ENCODE measurements around the gene PPP1CA. TPM values are rescaled to one million over a fixed set of nuclear protein-coding genes. Genes with fewer than 3 reads are reported as not detected.

PPP1CA gene
- polyA plus RNA-seq, 1 donor (not counting 4 experiments of a cell fraction or from before 2014, with no cell fraction given), result 122 TPM

DNA sequence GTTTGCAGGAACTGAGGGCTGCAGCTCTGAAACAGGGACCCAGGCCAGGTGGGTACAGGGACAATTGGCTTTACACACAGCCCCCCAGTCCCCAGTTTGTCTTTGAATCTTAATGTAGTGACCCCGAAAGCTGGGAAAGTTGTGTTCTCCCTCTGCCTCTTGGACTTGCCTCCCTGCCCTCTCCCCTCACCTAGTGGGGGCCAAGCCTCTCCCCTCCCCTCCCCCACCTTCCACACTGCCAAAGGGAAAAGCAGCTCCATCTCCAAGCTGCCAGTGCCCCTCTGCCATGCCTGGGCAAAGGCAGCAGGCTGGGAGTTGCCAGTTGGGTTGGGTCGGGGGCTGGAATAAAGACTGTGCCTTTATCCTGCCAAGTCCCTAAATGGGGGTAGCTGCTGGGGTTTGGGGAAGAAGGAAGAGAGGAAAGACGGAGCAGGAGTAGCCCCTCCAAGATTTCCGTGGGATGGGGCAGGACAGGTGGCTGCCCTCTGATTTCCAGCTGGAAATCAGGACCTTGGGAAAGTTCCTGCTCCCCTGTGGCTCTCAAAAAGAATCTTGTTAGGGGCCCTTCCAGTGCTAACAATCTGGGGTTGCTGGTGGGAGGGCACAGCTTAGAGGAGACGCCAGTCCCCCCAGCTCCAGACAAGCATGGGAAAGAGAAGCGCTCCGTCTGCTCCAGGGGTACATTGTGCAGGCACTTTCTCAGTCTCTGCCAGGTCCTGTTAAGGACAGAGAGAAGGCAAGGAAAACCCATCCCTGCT, 25.4 kb downstream of the PPP1CA start:
- Histone ChIP-seq H3K9me3 (ENCODE audit: control insufficient read depth, low read depth, low read length) (no peaks in the 10 kb centered on the region), H3K4me3 (ENCODE audit: control insufficient read depth in 2 of 3, extremely low read depth in 1 of 3, insufficient read depth in 2 of 3, low read depth in 1 of 3, low read length in 3 of 3) (no peak overlapping the region), H3K4me1 (ENCODE audit: control insufficient read depth, extremely low read depth, insufficient read depth, low read length) (peaks cover 42% of the 10 kb centered on the region), H4K20me1 (ENCODE audit: control insufficient read depth, extremely low read depth, insufficient read depth, low read length) (peaks cover 2% of the 10 kb centered on the region), H3K4me2 (ENCODE audit: control insufficient read depth, extremely low read depth, insufficient read depth, low read depth, low read length) (no peak overlapping the region), H3K36me3 (ENCODE audit: control insufficient read depth in 2 of 2, extremely low read depth in 1 of 2, insufficient read depth in 2 of 2, low read length in 2 of 2) (no peaks in the 10 kb centered on the region), H3K9me1 (ENCODE audit: control insufficient read depth, extremely low read depth, insufficient read depth, low read length) (no peaks in the 10 kb centered on the region), H3K9ac (ENCODE audit: control insufficient read depth, extremely low read depth, insufficient read depth, low read length) (no peak overlapping the region), H3K79me2 (ENCODE audit: control insufficient read depth, insufficient read depth, low read length) (no peaks in the 10 kb centered on the region), H2AFZ (ENCODE audit: control insufficient read depth, low read length) (no peak overlapping the region), H3K27ac (ENCODE audit: control insufficient read depth, insufficient read depth, low read length) (no peak overlapping the region), H3K27me3 (ENCODE audit: control insufficient read depth, extremely low read depth, insufficient read depth, low read length) (no peaks in the 10 kb centered on the region)
- dilution Hi-C loops (cut with MboI; ENCODE audit: extremely low pct_ligation_motif_present, low sequenced_read_pairs), result no loop called here
- FAIRE-seq (no peak), DNase-seq (ENCODE audit: low read depth, low spot score) (no peak)
- TF ChIP-seq, protein P1, sequence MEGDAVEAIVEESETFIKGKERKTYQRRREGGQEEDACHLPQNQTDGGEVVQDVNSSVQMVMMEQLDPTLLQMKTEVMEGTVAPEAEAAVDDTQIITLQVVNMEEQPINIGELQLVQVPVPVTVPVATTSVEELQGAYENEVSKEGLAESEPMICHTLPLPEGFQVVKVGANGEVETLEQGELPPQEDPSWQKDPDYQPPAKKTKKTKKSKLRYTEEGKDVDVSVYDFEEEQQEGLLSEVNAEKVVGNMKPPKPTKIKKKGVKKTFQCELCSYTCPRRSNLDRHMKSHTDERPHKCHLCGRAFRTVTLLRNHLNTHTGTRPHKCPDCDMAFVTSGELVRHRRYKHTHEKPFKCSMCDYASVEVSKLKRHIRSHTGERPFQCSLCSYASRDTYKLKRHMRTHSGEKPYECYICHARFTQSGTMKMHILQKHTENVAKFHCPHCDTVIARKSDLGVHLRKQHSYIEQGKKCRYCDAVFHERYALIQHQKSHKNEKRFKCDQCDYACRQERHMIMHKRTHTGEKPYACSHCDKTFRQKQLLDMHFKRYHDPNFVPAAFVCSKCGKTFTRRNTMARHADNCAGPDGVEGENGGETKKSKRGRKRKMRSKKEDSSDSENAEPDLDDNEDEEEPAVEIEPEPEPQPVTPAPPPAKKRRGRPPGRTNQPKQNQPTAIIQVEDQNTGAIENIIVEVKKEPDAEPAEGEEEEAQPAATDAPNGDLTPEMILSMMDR (optimal IDR thresholded peaks at IDR 0.05 in 1 of 3, IDR thresholded peaks at IDR 0.05 in 1 of 3, conservative IDR thresholded peaks at IDR 0.05 in 1 of 3; ENCODE audit: extremely low read depth in 1 of 3, insufficient read depth in 2 of 3, low read length in 3 of 3), result no peak
- no peak for TF ChIP-seq EZH2 (IDR thresholded peaks at IDR 0.05; ENCODE audit: low read length)

DNA sequence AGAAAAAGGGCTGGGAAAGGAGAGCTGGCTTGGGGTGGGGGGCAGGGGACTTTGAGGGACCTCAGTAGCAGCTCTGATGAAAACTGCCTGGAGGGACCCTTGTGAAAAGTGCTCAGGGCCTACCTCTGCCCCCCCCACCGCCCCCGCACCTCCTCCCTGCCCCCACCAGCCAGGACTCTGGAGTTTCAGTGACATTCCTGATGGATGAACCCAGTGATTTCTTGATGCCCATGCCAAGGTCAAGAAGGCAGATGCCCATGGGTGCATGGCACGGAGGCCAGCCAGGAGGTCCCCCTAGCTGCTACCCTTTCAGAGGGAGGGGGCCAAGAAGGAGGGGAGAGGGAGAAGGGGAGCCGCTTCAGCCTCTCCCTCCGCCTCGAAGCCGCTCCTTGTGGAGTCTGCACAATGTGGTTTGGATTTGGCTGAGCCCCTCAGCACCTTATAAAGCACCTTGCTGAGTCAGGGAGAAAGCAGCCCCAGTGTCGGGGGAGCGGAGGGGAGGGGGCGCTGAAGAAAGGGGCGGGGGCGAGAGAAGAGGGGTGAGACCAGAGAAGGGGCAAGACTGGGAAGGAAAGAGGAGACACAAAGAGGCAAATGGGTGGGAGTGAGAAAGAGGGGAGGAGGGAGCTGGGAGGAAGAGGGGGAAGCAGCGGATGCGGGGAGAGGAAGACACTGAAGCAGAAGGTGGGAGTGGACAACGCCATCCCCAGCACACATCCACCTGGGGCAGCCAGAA, 26.2 kb downstream of the PPP1CA start:
- H2AFZ ChIP-seq (ENCODE audit: control insufficient read depth, low read length), result no peak overlapping the region
- peaks cover 5% of the 10 kb centered on the region for H4K20me1 ChIP-seq (ENCODE audit: control insufficient read depth, extremely low read depth, insufficient read depth, low read length)
- no peak for TF ChIP-seq EZH2 (IDR thresholded peaks at IDR 0.05; ENCODE audit: low read length)
- TF ChIP-seq, protein P1 (optimal IDR thresholded peaks at IDR 0.05 in 1 of 3, IDR thresholded peaks at IDR 0.05 in 1 of 3, conservative IDR thresholded peaks at IDR 0.05 in 1 of 3; ENCODE audit: extremely low read depth in 1 of 3, insufficient read depth in 2 of 3, low read length in 3 of 3), result no peak
- H3K27ac ChIP-seq (ENCODE audit: control insufficient read depth, insufficient read depth, low read length), result no peak overlapping the region
- no peak for FAIRE-seq
- no peaks in the 10 kb centered on the region for H3K79me2 ChIP-seq (ENCODE audit: control insufficient read depth, insufficient read depth, low read length)
- H3K27me3 ChIP-seq (ENCODE audit: control insufficient read depth, extremely low read depth, insufficient read depth, low read length), result no peaks in the 10 kb centered on the region
- no peaks in the 10 kb centered on the region for H3K36me3 ChIP-seq (ENCODE audit: control insufficient read depth in 2 of 2, extremely low read depth in 1 of 2, insufficient read depth in 2 of 2, low read length in 2 of 2)
- peaks cover 38% of the 10 kb centered on the region for H3K4me1 ChIP-seq (ENCODE audit: control insufficient read depth, extremely low read depth, insufficient read depth, low read length)
- dilution Hi-C loops (cut with MboI; ENCODE audit: extremely low pct_ligation_motif_present, low sequenced_read_pairs), result no loop called here
- H3K9ac ChIP-seq (ENCODE audit: control insufficient read depth, extremely low read depth, insufficient read depth, low read length), result no peak overlapping the region
- H3K4me3 ChIP-seq (ENCODE audit: control insufficient read depth in 2 of 3, extremely low read depth in 1 of 3, insufficient read depth in 2 of 3, low read depth in 1 of 3, low read length in 3 of 3), result no peak overlapping the region
- H3K4me2 ChIP-seq (ENCODE audit: control insufficient read depth, extremely low read depth, insufficient read depth, low read depth, low read length), result no peak overlapping the region
- no peaks in the 10 kb centered on the region for H3K9me1 ChIP-seq (ENCODE audit: control insufficient read depth, extremely low read depth, insufficient read depth, low read length)
- H3K9me3 ChIP-seq (ENCODE audit: control insufficient read depth, low read depth, low read length), result no peaks in the 10 kb centered on the region
- DNase-seq (ENCODE audit: low read depth, low spot score), result no peak

Data from keratinocyte (primary cell).